HG03432 (cell line): ENCODE data around the gene VIL1.

Source experiments
- ATAC-seq: cut with Tn5 transposase; IDR thresholded peaks from one replicate; pipeline ENCODE4 v1.9.1; 2021; ENCODE audit warnings: mild to moderate bottlenecking, moderate library complexity; ENCODE audit not compliant: unreplicated experiment

Gene VIL1

GRCh38 chr2:218394298-218395089 lies 24.4 kb upstream of the VIL1 start:
- no peak for ATAC-seq

- no peak for ATAC-seq
These were observed 23.9 kb upstream of the VIL1 start for GRCh38 chr2:218395090-218395444.

- ATAC-seq, result no peak
These were observed 23.5 kb upstream of the VIL1 start for GRCh38 chr2:218395456-218395825.

GRCh38 chr2:218395826-218396687 lies 22.9 kb upstream of the VIL1 start:
- peak; percentile 48 for ATAC-seq

GRCh38 chr2:218396688-218397462 lies 22.0 kb upstream of the VIL1 start:
- no peak for ATAC-seq

GRCh38 chr2:218397463-218397819 lies 21.5 kb upstream of the VIL1 start:
- ATAC-seq, result no peak

- ATAC-seq, result peak; percentile 27
These were observed 21.0 kb upstream of the VIL1 start for GRCh38 chr2:218397820-218398436.

- peak; percentile 27 for ATAC-seq
These were observed 20.2 kb upstream of the VIL1 start for GRCh38 chr2:218398437-218399390.

- ATAC-seq, result peak; percentile 42
These were observed 19.3 kb upstream of the VIL1 start, which contains the start of gene CTDSP1 for GRCh38 chr2:218399391-218400166. CTDSP1 (plus strand) TSS chr2:218399868; CDS start chr2:218400091, 223 bp downstream.

- no peak for ATAC-seq
These were observed 18.6 kb upstream of the VIL1 start for GRCh38 chr2:218400167-218400929.

- ATAC-seq, result no peak
These were observed 17.7 kb upstream of the VIL1 start for GRCh38 chr2:218400930-218401881.

- ATAC-seq, result no peak
These were observed 17.0 kb upstream of the VIL1 start for GRCh38 chr2:218401890-218402289.

GRCh38 chr2:218402491-218402901 lies 16.4 kb upstream of the VIL1 start:
- no peak for ATAC-seq

GRCh38 chr2:218402911-218403411 lies 16.0 kb upstream of the VIL1 start:
- ATAC-seq, result no peak

- no peak for ATAC-seq
These were observed 15.1 kb upstream of the VIL1 start for GRCh38 chr2:218403810-218404209.

GRCh38 chr2:218404351-218405085 lies 14.4 kb upstream of the VIL1 start:
- no peak for ATAC-seq
